PFSK-1 (cell line): Measurements from ENCODE around the gene GYPC.

Experiments used
- FOXP2 ChIP-seq: optimal IDR thresholded peaks from 2 replicates; pipeline ENCODE3; 2011; ENCODE audit warnings: borderline replicate concordance, control low read depth, inconsistent platforms; ENCODE audit not compliant: insufficient read depth; ENCODE audit errors: extremely low read length, extremely low read depth
- POLR2AphosphoS5 ChIP-seq: IDR thresholded peaks from 2 replicates; pipeline ENCODE4 v1.6.1; 2012; ENCODE audit warnings: low read depth, mild to moderate bottlenecking, control low read depth, low read length, moderate library complexity
- SIN3A ChIP-seq: IDR thresholded peaks from 2 replicates; pipeline ENCODE4 v1.6.1; 2012; ENCODE audit warnings: mild to moderate bottlenecking, low read length, moderate library complexity, borderline replicate concordance; ENCODE audit not compliant: insufficient read depth
- TAF1 ChIP-seq: IDR thresholded peaks from 2 replicates; pipeline ENCODE4 v1.6.1; 2012; ENCODE audit warnings: low read length, control low read depth, borderline replicate concordance; ENCODE audit not compliant: insufficient read depth
- TF ChIP-seq, protein P1 (sequence below), 2 experiments: IDR thresholded peaks; 2 replicates each; pipeline versions ENCODE4 v1.6.1 to v1.8.0; 2011 to 2012; ENCODE audit warnings: low read depth in 2 of 2, low read length in 2 of 2, control low read depth in 1 of 2, inconsistent platforms in 1 of 2, mild to moderate bottlenecking in 1 of 2, moderate library complexity in 1 of 2; ENCODE audit not compliant: insufficient read depth in 1 of 2

Gene GYPC

DNA sequence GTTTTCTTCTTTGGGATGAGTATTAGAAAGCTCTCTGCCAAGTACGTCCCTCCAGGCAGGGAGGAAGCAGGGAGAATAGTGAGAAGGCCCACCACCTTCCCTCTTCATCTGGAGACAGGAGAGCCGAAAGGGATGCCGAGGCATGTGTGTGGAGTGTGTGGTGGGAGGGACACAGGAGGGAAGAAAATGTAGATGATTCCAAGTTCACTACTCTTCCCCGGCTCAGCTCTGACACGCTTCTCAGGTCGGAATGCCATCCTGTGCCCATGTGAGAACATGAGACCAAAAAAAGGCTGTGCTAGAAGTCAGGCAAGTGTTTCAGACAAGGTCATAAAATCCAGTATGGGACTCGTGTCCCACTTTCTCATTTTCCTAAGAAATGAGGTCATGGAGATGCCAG lies 47.4 kb downstream of the GYPC start:
- TF ChIP-seq POLR2AphosphoS5 (no peak), SIN3A (no peak), TAF1 (no peak), FOXP2 (no peak)
- TF ChIP-seq, protein P1, sequence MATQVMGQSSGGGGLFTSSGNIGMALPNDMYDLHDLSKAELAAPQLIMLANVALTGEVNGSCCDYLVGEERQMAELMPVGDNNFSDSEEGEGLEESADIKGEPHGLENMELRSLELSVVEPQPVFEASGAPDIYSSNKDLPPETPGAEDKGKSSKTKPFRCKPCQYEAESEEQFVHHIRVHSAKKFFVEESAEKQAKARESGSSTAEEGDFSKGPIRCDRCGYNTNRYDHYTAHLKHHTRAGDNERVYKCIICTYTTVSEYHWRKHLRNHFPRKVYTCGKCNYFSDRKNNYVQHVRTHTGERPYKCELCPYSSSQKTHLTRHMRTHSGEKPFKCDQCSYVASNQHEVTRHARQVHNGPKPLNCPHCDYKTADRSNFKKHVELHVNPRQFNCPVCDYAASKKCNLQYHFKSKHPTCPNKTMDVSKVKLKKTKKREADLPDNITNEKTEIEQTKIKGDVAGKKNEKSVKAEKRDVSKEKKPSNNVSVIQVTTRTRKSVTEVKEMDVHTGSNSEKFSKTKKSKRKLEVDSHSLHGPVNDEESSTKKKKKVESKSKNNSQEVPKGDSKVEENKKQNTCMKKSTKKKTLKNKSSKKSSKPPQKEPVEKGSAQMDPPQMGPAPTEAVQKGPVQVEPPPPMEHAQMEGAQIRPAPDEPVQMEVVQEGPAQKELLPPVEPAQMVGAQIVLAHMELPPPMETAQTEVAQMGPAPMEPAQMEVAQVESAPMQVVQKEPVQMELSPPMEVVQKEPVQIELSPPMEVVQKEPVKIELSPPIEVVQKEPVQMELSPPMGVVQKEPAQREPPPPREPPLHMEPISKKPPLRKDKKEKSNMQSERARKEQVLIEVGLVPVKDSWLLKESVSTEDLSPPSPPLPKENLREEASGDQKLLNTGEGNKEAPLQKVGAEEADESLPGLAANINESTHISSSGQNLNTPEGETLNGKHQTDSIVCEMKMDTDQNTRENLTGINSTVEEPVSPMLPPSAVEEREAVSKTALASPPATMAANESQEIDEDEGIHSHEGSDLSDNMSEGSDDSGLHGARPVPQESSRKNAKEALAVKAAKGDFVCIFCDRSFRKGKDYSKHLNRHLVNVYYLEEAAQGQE (IDR thresholded peaks at IDR 0.05; ENCODE audit: insufficient read depth in 1 of 2, low read depth in 2 of 2, low read length in 2 of 2), result no peak

DNA sequence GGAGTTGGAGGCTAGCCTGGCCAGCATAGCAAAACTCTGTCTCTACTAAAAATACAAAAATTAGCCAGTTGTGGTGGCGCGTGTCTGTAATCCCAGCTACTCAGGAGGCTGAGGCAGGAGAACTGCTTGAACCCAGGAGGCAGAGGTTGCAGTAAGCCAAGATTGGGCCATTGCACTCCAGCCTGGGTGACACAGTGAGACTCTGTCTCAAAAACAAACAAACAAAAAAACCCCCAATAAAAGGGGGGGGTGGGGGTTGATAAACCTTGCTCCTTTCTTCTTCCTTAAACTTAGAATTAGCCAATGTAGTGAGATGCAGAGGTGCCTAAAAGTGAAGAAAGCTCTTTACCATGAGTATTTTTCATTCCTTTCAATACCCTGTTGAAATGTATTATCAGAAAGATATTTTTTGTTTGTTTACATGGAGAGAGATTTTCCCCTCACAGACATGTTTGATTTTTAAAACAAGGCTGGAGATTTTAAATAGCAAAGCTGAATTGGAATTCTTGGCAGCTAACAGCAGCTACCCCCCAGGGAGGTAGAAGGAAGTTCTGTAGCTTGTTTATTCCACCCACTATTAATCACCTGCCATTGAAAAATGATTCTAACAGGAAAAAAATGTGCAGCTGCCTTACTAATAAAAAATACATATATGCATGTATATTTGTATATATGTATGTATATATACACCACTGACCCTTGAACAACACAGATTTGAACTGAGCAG lies 48.6 kb downstream of the GYPC start:
- no peak for TF ChIP-seq TAF1
- no peak for TF ChIP-seq POLR2AphosphoS5
- TF ChIP-seq, protein P1 (IDR thresholded peaks at IDR 0.05; ENCODE audit: insufficient read depth in 1 of 2, low read depth in 2 of 2, low read length in 2 of 2), result no peak
- TF ChIP-seq FOXP2, result no peak
- no peak for TF ChIP-seq SIN3A

GRCh38 chr2:126707191-126707590 lies 51.2 kb downstream of the GYPC start:
- TF ChIP-seq, protein P1 (IDR thresholded peaks at IDR 0.05; ENCODE audit: insufficient read depth in 1 of 2, low read depth in 2 of 2, low read length in 2 of 2), result no peak
- TF ChIP-seq POLR2AphosphoS5 (no peak), FOXP2 (no peak), SIN3A (no peak), TAF1 (no peak)

DNA sequence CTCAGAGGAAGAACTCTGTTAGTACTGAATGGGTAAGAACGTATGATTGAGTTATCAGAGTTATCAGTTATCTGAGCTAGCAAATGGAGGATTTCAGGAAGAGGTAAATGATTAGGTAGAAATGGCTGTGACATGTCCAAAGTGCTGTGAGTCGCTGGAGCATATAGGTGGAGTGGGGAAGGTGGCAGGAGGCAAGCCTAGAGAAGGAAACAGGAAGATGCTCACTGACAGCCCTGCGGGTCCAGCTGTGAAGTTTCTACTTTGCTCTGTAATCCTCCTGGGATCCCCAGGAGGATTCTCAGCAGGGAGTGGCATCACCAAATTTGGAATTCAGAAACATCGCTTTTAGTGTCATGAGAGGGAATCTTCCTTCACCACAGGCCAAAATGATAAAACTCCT lies 52.0 kb downstream of the GYPC start:
- TF ChIP-seq, protein P1 (IDR thresholded peaks at IDR 0.05; ENCODE audit: insufficient read depth in 1 of 2, low read depth in 2 of 2, low read length in 2 of 2), result no peak
- no peak for TF ChIP-seq TAF1
- no peak for TF ChIP-seq POLR2AphosphoS5
- TF ChIP-seq SIN3A, result no peak
- TF ChIP-seq FOXP2, result no peak
